Neural progenitor cell (in vitro differentiated cells): Measurements from ENCODE around the gene PRKCB.

Source experiments
- CTCF ChIP-seq: fragments of 200-600 bp; sonication (generic); IDR thresholded peaks from 2 replicates; pipeline ENCODE4 v1.5.1; 2017; ENCODE audit warnings: antibody characterized with exemption, mild to moderate bottlenecking
- EZH2 ChIP-seq: fragments of 200-600 bp; sonication (generic); IDR thresholded peaks from 2 replicates; pipeline ENCODE4 v1.6.1; 2017; ENCODE audit warnings: antibody characterized with exemption, mild to moderate bottlenecking, moderate library complexity
- EZH2phosphoT487 ChIP-seq: fragments of 200-600 bp; sonication (generic); IDR thresholded peaks from 2 replicates; pipeline ENCODE4 v1.6.1; 2017; ENCODE audit warnings: antibody characterized with exemption

- TF ChIP-seq CTCF, result no peak
- TF ChIP-seq EZH2phosphoT487, result no peak
- TF ChIP-seq EZH2, result no peak
Observed at GRCh38 chr16:24062270-24062817, 226.6 kb downstream of the PRKCB start.
